ENCODE results near the gene ST6GAL1. TPM values are rescaled to one million over a fixed set of nuclear protein-coding genes. Genes with fewer than 3 reads are reported as not detected.

Gene ST6GAL1
- polyA plus RNA-seq, 1 of the 3 experiments (the other 2 are of a cell fraction): 3.9 TPM

GRCh38 chr3:187051066-187051465 lies 120.7 kb downstream of the ST6GAL1 start:
- TF ChIP-seq FOXM1 (IDR thresholded peaks at IDR 0.05; ENCODE audit: low read depth) (no peak), PBX3 (IDR thresholded peaks at IDR 0.05) (no peak), SMC3 (IDR thresholded peaks at IDR 0.05; ENCODE audit: low read depth, low read length) (no peak), FOXJ3 (CRISPR knock-in tag; IDR thresholded peaks at IDR 0.05) (no peak), RXRA (IDR thresholded peaks at IDR 0.05; ENCODE audit: borderline replicate concordance, low read depth) (no peak), TAF1 (IDR thresholded peaks at IDR 0.05; ENCODE audit: borderline replicate concordance, low read depth, low read length) (no peak), MEF2A (IDR thresholded peaks at IDR 0.05; ENCODE audit: borderline replicate concordance, low read depth) (no peak)
- POLR2A ChIA-PET: no interaction called here
- Histone ChIP-seq H3K4me3 (ENCODE audit: low read depth in 2 of 2, low read length in 1 of 2) (no peak overlapping the region), H3F3A (replicated peaks; ENCODE audit: insufficient read depth) (no peaks in the 10 kb centered on the region), H3K36me3 (replicated peaks in 1 of 2; ENCODE audit: control insufficient read depth in 1 of 2, insufficient read depth in 2 of 2, low read length in 1 of 2) (no peaks in the 10 kb centered on the region), H3K9me2 (no peaks in the 10 kb centered on the region), H3K9ac (no peak overlapping the region), H2AFZ (ENCODE audit: low read depth) (no peak overlapping the region), H3K4me2 (no peak overlapping the region), H4K20me1 (ENCODE audit: insufficient read depth) (no peaks in the 10 kb centered on the region), H3K4me1 (ENCODE audit: control insufficient read depth in 1 of 2, insufficient read depth in 2 of 2, low read depth in 1 of 2, low read length in 1 of 2) (no peaks in the 10 kb centered on the region), H3K27ac (ENCODE audit: low read depth in 2 of 2, low read length in 1 of 2) (no peak overlapping the region), H3K27me3 (ENCODE audit: insufficient read depth) (no peaks in the 10 kb centered on the region), H3K79me2 (ENCODE audit: insufficient read depth) (no peaks in the 10 kb centered on the region), H3K9me3 (no peaks in the 10 kb centered on the region)
- 93% methylated on average over 5 of the region's 5 CpGs for WGBS (ENCODE audit: low lambda C conversion rate)
- CTCF ChIA-PET: interaction anchor here (1.5 kb wide), 1 partner anchor 17 kb away, joined by 6 read pairs; no protein-coding TSS in a partner anchor
- no peak for DNase-seq

- no peaks in the 10 kb centered on the region for H3F3A ChIP-seq (replicated peaks; ENCODE audit: insufficient read depth)
- no peak overlapping the region for H3K4me2 ChIP-seq
- CTCF ChIA-PET: no interaction called here
Observed at GRCh38 chr3:187051724-187052366, 121.5 kb downstream of the ST6GAL1 start.

More at GRCh38 chr3:187051724-187052366, 121.5 kb downstream of the ST6GAL1 start:
- no peak for DNase-seq
- POLR2A ChIA-PET: no interaction called here
- Histone ChIP-seq H3K4me1 (ENCODE audit: control insufficient read depth in 1 of 2, insufficient read depth in 2 of 2, low read depth in 1 of 2, low read length in 1 of 2) (no peaks in the 10 kb centered on the region), H3K36me3 (replicated peaks in 1 of 2; ENCODE audit: control insufficient read depth in 1 of 2, insufficient read depth in 2 of 2, low read length in 1 of 2) (no peaks in the 10 kb centered on the region), H3K4me3 (ENCODE audit: low read depth in 2 of 2, low read length in 1 of 2) (no peak overlapping the region), H3K27ac (ENCODE audit: low read depth in 2 of 2, low read length in 1 of 2) (no peak overlapping the region), H4K20me1 (ENCODE audit: insufficient read depth) (no peaks in the 10 kb centered on the region), H3K9ac (no peak overlapping the region), H3K79me2 (ENCODE audit: insufficient read depth) (no peaks in the 10 kb centered on the region), H3K27me3 (ENCODE audit: insufficient read depth) (no peaks in the 10 kb centered on the region), H2AFZ (ENCODE audit: low read depth) (no peak overlapping the region), H3K9me3 (no peaks in the 10 kb centered on the region), H3K9me2 (no peaks in the 10 kb centered on the region)
- TF ChIP-seq, protein P1, sequence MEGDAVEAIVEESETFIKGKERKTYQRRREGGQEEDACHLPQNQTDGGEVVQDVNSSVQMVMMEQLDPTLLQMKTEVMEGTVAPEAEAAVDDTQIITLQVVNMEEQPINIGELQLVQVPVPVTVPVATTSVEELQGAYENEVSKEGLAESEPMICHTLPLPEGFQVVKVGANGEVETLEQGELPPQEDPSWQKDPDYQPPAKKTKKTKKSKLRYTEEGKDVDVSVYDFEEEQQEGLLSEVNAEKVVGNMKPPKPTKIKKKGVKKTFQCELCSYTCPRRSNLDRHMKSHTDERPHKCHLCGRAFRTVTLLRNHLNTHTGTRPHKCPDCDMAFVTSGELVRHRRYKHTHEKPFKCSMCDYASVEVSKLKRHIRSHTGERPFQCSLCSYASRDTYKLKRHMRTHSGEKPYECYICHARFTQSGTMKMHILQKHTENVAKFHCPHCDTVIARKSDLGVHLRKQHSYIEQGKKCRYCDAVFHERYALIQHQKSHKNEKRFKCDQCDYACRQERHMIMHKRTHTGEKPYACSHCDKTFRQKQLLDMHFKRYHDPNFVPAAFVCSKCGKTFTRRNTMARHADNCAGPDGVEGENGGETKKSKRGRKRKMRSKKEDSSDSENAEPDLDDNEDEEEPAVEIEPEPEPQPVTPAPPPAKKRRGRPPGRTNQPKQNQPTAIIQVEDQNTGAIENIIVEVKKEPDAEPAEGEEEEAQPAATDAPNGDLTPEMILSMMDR (IDR thresholded peaks at IDR 0.05): no peak
- TF ChIP-seq IRF3 (IDR thresholded peaks at IDR 0.05; ENCODE audit: low read depth, low read length) (no peak), ZBTB33 (IDR thresholded peaks at IDR 0.05; ENCODE audit: borderline replicate concordance, low read depth) (no peak), RFX5 (IDR thresholded peaks at IDR 0.05; ENCODE audit: low read length) (no peak), CHD2 (IDR thresholded peaks at IDR 0.05; ENCODE audit: low read length, partially characterized antibody) (no peak), FOXJ3 (CRISPR knock-in tag; IDR thresholded peaks at IDR 0.05) (no peak), POLR2AphosphoS5 (IDR thresholded peaks at IDR 0.05; ENCODE audit: low read depth, low read length) (no peak), TAF1 (IDR thresholded peaks at IDR 0.05; ENCODE audit: borderline replicate concordance, low read depth, low read length) (no peak), NRF1 (IDR thresholded peaks at IDR 0.05; ENCODE audit: low read depth, low read length) (no peak), PBX3 (IDR thresholded peaks at IDR 0.05) (no peak)
- TF ChIP-seq, protein P2, sequence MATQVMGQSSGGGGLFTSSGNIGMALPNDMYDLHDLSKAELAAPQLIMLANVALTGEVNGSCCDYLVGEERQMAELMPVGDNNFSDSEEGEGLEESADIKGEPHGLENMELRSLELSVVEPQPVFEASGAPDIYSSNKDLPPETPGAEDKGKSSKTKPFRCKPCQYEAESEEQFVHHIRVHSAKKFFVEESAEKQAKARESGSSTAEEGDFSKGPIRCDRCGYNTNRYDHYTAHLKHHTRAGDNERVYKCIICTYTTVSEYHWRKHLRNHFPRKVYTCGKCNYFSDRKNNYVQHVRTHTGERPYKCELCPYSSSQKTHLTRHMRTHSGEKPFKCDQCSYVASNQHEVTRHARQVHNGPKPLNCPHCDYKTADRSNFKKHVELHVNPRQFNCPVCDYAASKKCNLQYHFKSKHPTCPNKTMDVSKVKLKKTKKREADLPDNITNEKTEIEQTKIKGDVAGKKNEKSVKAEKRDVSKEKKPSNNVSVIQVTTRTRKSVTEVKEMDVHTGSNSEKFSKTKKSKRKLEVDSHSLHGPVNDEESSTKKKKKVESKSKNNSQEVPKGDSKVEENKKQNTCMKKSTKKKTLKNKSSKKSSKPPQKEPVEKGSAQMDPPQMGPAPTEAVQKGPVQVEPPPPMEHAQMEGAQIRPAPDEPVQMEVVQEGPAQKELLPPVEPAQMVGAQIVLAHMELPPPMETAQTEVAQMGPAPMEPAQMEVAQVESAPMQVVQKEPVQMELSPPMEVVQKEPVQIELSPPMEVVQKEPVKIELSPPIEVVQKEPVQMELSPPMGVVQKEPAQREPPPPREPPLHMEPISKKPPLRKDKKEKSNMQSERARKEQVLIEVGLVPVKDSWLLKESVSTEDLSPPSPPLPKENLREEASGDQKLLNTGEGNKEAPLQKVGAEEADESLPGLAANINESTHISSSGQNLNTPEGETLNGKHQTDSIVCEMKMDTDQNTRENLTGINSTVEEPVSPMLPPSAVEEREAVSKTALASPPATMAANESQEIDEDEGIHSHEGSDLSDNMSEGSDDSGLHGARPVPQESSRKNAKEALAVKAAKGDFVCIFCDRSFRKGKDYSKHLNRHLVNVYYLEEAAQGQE (IDR thresholded peaks at IDR 0.05; ENCODE audit: low read depth, low read length): no peak
- 98% methylated on average over 3 of the region's 3 CpGs for WGBS (ENCODE audit: low lambda C conversion rate)

Data from SK-N-SH (cell line).